HG03432 (cell line): ENCODE results near the gene CLRN1.
"Not testable (repeated sequence)": the region's sequence is repeated elsewhere in the genome, so short reads cannot be mapped to it uniquely, and the experiment has no call there.

ENCODE experiments used
- ATAC-seq: cut with Tn5 transposase; IDR thresholded peaks from one replicate; pipeline ENCODE4 v1.9.1; 2021; ENCODE audit warnings: mild to moderate bottlenecking, moderate library complexity; ENCODE audit not compliant: unreplicated experiment

The CLRN1 gene, protein sequence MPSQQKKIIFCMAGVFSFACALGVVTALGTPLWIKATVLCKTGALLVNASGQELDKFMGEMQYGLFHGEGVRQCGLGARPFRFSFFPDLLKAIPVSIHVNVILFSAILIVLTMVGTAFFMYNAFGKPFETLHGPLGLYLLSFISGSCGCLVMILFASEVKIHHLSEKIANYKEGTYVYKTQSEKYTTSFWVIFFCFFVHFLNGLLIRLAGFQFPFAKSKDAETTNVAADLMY

GRCh38 chr3:150972366-150973071 lies at the start of gene CLRN1:
TSS of gene CLRN1 (minus strand) at chr3:150972727. CDS start at chr3:150972708, 19 bp downstream.
- ATAC-seq, result no peak

DNA sequence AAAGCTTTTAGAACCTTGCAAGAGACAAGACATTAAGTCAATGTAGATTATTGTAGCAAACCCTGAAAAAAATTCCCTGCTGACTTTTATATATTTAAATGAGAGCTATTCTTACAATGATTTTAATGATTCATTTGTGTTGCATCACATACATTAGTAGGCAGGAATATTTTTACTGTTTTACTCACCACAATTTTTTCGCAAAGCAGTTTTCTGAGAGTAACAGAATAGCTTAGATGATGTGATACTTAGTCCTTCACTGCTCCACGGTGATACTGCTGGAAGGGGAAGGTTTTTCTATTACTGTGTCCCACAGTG lies 43.9 kb upstream of the CLRN1 start:
- no peak for ATAC-seq

DNA sequence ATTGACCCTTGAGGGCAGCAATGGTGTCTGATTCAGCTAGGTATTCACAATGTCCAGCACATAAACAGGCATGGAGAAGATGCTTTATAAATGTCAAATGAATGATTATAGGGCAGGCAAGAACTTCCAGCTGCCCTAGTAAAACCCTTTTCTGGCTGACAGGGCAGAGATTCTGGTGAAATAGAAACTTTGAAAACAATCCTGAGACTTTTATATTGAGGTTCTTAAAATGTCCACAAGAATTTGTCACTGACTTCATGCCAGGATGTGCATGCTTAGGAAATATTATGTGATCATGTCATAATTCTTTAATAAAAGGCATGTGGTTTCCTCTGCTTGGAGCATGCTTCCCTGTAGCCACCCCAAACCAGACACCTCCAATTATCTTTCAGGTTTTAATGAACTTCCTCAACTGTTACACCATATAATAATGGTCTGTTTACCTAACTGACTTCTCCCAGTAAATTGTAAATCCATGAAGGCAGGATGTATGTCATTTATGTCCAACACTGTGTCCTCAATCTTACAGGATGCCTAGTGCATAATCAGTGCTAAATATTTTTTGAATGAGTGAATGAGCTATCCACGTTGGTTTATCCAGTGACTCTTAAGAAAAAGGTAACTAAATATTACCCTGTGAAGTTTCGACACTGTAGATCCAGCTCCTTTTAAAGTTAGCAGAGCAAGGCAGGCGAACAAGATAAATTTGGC lies 43.4 kb upstream of the CLRN1 start:
- no peak for ATAC-seq

GRCh38 chr3:151015181-151015580 lies 42.7 kb upstream of the CLRN1 start:
- no peak for ATAC-seq

DNA sequence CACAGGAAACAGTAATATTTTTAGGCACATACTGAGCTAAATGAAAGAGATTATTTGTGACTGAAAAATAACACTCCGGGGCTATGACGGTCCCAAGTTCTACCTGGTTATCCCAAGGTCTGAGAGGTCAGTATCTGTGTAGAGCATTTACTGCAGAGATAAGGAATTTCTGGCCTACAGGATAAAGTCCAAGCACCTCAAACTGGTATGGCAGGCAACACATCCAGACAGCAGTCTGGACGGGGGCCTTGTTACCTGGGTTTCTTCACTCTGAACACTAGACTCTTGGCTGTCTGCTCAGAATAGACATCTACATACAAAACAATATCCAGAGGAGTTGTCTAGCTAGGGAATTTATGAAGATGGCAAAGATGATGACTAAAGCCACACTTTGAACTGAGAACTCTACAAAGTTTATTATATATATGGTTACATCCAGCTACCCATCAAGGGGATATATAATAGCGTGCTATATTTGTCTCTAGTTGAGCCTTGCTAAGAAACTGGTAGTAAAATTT lies 42.0 kb upstream of the CLRN1 start:
- ATAC-seq, result no peak

GRCh38 chr3:151012753-151013152 lies 40.2 kb upstream of the CLRN1 start:
- no peak for ATAC-seq

GRCh38 chr3:151011427-151011826 lies 38.9 kb upstream of the CLRN1 start:
- no peak for ATAC-seq

- no peak for ATAC-seq
These were observed 37.5 kb upstream of the CLRN1 start for GRCh38 chr3:151009981-151010380.

DNA sequence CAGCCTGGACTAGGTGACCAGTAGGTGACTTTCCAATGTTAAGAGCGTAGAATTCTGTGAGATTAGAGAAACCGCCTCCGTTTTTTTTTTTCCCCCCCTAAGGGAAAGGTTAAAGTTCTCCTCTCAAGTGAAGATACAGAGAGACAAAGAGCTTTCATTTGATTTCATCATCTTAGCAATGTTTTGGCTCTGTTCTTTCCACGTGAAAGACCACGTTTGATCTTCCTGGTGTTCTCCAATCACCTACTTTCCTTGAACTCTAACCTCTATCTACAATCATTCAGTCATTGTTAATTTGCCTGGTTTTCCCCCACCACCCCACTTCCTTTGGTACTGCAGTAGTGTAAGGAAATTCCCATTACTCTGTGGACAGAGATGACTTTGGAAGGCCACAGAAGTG lies 36.9 kb upstream of the CLRN1 start:
- no peak for ATAC-seq

GRCh38 chr3:151008699-151009098 lies 36.2 kb upstream of the CLRN1 start:
- no peak for ATAC-seq

- no peak for ATAC-seq
These were observed 31.2 kb upstream of the CLRN1 start for GRCh38 chr3:151003768-151004134.

DNA sequence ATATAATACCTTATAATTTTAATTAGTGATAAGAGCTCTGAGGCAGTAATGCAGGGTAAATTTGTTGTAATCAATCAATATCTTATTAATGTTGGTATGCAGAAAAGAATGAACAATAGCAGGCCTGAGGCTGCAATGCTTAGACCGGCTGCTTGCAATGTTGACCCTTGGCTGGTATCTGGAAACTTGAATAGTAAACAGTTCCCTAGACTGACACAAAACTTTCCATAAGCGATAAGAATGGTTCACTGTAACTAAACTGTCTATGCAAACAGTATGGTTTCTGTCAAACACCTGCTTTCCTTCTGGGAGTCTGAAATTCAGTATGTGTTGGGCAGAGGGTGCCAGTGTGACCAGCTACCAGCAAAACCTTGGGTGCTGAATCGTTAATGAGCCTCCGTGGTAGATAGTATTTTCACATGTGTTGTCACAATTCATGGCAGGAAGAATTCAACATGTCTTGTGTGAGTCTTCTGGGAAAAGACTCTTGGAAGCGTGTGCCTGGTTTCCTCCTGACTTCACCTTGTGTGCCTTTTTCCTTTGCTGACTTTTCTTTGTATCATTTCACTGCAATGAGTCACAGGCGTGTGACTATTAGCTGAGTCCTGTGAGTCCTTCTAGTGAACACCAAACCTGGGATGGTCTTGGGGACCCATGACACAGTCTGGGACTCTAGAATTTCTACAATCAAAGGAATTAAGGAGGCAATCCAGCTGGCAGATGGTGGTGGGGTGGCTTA lies 30.7 kb upstream of the CLRN1 start:
- ATAC-seq, result no peak

DNA sequence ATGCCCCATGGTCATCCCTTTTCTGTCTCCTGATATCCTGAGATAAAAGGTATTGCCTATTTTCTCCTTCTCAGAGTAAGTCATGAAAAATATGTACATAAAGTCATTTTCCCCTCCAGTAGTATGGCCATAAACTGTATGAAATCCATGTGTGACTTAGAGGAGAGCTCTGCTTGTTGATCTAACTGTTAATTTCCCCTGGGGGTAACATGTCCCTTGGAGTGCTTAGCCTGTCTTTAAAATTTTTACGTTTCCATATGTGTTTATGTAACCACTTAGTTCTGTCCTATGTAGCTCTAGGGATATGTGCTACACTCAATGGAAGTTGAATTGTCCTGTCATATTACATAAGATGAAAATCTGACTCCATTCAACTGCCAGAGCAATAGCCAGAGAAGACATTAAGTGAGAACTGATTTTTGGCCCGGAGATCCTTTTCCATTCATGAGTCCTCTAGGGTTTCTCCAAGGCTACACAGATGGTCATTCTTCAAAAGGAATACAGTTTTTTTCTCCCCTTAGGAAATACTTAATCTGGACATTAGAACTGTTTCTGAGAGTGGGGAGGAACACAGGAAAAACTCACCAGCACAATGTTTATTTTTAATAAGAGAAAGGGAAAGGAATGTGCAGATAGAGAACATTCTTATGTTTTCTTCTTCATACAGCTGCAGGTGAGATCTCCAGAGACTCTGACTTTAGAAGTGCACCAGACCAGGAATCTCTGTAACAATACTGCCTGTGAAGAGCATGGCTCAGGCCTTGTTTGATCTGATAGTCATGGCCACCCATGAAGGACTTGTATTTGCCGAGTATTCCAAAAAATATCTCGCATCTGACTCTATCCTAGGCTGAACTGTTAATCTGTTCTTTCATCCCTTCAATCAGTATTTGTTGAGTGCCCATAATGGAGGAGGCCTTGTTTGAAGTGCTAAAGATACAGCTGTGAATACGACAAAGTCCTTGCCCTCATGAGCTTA lies 29.8 kb upstream of the CLRN1 start:
- no peak for ATAC-seq

- no peak for ATAC-seq
These were observed 26.5 kb upstream of the CLRN1 start for GRCh38 chr3:150998996-150999395.

- ATAC-seq, result no peak
These were observed 24.2 kb upstream of the CLRN1 start for GRCh38 chr3:150996731-150997130.

DNA sequence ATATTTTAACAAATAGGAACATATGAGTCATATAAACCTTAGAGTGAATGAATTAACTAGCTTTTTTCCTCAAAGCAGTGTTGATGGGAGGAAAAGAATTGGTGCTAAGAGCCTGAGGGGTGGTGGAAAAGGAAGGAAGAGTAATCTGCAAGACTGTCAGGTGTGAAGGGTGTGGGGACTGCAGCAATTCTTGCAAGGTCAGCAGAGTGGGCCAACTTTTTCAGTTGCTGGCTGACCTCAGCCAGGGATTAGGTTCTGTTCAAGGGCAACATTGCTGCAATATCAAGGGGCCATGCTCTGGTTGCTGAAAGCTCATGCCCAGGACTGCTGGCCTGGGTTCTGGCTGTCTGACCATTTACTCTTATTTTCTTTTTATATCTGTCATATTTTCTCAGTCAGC lies 23.0 kb upstream of the CLRN1 start:
- no peak for ATAC-seq

GRCh38 chr3:150989208-150989607 lies 16.7 kb upstream of the CLRN1 start:
- ATAC-seq, result no peak

GRCh38 chr3:150988395-150988794 lies 15.9 kb upstream of the CLRN1 start:
- ATAC-seq, result not testable (repeated sequence)

- ATAC-seq, result no peak
These were observed 13.2 kb upstream of the CLRN1 start for GRCh38 chr3:150985711-150986110.

GRCh38 chr3:150984066-150984465 lies 11.5 kb upstream of the CLRN1 start:
- ATAC-seq, result no peak
